Cardiac muscle cell (in vitro differentiated cells and primary cell): ENCODE measurements around the gene PLEKHS1. TPM values are rescaled to one million over a fixed set of nuclear protein-coding genes. Genes with fewer than 3 reads are reported as not detected.

Experiments
- DNase-seq, 2 donors: peaks; one replicate each; pipeline versions ENCODE4 v3.0.0 to v3.0.0-alpha.2; 2010 to 2017; ENCODE audit warnings: low read depth in 1 of 2, low spot score in 1 of 2
- H3K27ac ChIP-seq: fragments of 200-600 bp; sonication (generic); 2 replicates; pipeline ENCODE4 v1.5.1; 2016
- H3K27me3 ChIP-seq: fragments of 200-600 bp; sonication (generic); 2 replicates; pipeline ENCODE4 v1.6.0; 2016; ENCODE audit warnings: control low read depth
- H3K36me3 ChIP-seq: fragments of 200-600 bp; sonication (generic); 2 replicates; pipeline ENCODE4 v1.5.1; 2016; ENCODE audit warnings: control low read depth
- H3K4me1 ChIP-seq: fragments of 200-600 bp; sonication (generic); 2 replicates; pipeline ENCODE4 v1.8.1; 2017; ENCODE audit warnings: low read depth, mild to moderate bottlenecking, mixed run types
- H3K4me3 ChIP-seq: fragments of 200-600 bp; sonication (generic); 2 replicates; pipeline ENCODE4 v1.5.1; 2016; ENCODE audit warnings: mild to moderate bottlenecking
- H3K9me3 ChIP-seq: fragments of 200-600 bp; sonication (generic); 2 replicates; pipeline ENCODE4 v1.5.1; 2017; ENCODE audit warnings: low read depth, mild to moderate bottlenecking, control low read depth
- CTCF ChIP-seq: IDR thresholded peaks from 2 replicates; pipeline ENCODE4 v1.5.1; 2012; ENCODE audit warnings: low read depth, mild to moderate bottlenecking, low read length
- polyA plus RNA-seq: library from polyadenylated mRNA; unstranded; fragments of >200 nt; fragmentation: Nextera tagmentation; extraction: Ambion mirVana; gene quantifications from 2 replicates; pipeline ENCODE4 v1.2.1, GENCODE V29; 2016
- total RNA-seq: library from RNA; depleted of rRNA; stranded (reverse); fragments of >200 nt; gene quantifications from 2 replicates; pipeline ENCODE4 v1.2.3, GENCODE V29; 2016

Gene PLEKHS1
- total and polyA plus RNA-seq, 2 experiments from 2014 or later: not detected

- Histone ChIP-seq H3K4me3 (no peak overlapping the region), H3K36me3 (no peaks in the 10 kb centered on the region), H3K4me1 (no peaks in the 10 kb centered on the region), H3K27me3 (no peaks in the 10 kb centered on the region), H3K9me3 (no peaks in the 10 kb centered on the region), H3K27ac (no peak overlapping the region)
- TF ChIP-seq CTCF: no peak
- DNase-seq: peak in 1 of 2 donors; percentile 60
These were observed 42.2 kb upstream of the PLEKHS1 start for GRCh38 chr10:113709221-113709838.

GRCh38 chr10:113711142-113711541 lies 40.3 kb upstream of the PLEKHS1 start:
- no peaks in the 10 kb centered on the region for H3K9me3 ChIP-seq
- no peak overlapping the region for H3K4me3 ChIP-seq
- no peak overlapping the region for H3K27ac ChIP-seq
- TF ChIP-seq CTCF: no peak
- H3K36me3 ChIP-seq: no peaks in the 10 kb centered on the region
- no peak for DNase-seq
- no peaks in the 10 kb centered on the region for H3K27me3 ChIP-seq
- H3K4me1 ChIP-seq: no peaks in the 10 kb centered on the region

GRCh38 chr10:113712024-113712423 lies 39.5 kb upstream of the PLEKHS1 start:
- H3K9me3 ChIP-seq: no peaks in the 10 kb centered on the region
- no peaks in the 10 kb centered on the region for H3K4me1 ChIP-seq
- H3K27ac ChIP-seq: no peak overlapping the region
- no peaks in the 10 kb centered on the region for H3K27me3 ChIP-seq
- H3K4me3 ChIP-seq: no peak overlapping the region
- no peak for TF ChIP-seq CTCF
- DNase-seq: no peak
- H3K36me3 ChIP-seq: no peaks in the 10 kb centered on the region

- Histone ChIP-seq H3K4me1 (no peaks in the 10 kb centered on the region), H3K9me3 (no peaks in the 10 kb centered on the region), H3K36me3 (no peaks in the 10 kb centered on the region), H3K27me3 (no peaks in the 10 kb centered on the region), H3K4me3 (no peak overlapping the region), H3K27ac (no peak overlapping the region)
- TF ChIP-seq CTCF: no peak
- DNase-seq: no peak
These were observed 38.5 kb upstream of the PLEKHS1 start for GRCh38 chr10:113712755-113713639.

GRCh38 chr10:113713640-113713982 lies 37.9 kb upstream of the PLEKHS1 start:
- Histone ChIP-seq H3K9me3 (no peaks in the 10 kb centered on the region), H3K27ac (no peak overlapping the region), H3K36me3 (no peaks in the 10 kb centered on the region), H3K4me3 (no peak overlapping the region), H3K4me1 (no peaks in the 10 kb centered on the region), H3K27me3 (no peaks in the 10 kb centered on the region)
- no peak for DNase-seq
- no peak for TF ChIP-seq CTCF
